Immature natural killer cell (primary cell): ENCODE results near the gene CEP41. TPM values are rescaled to one million over a fixed set of nuclear protein-coding genes. Genes with fewer than 3 reads are reported as not detected.

Experiments used
- DNase-seq, 3 donors: peaks; one replicate each; pipeline ENCODE4 v3.0.0; 2022; ENCODE audit warnings: mixed read lengths in 1 of 3
- H3K27ac Mint-ChIP-seq, 6 donors: one replicate each; pipeline ENCODE4 v1.8.0; 2020; ENCODE audit warnings: mixed read lengths in 6 of 6, mild to moderate bottlenecking in 5 of 6, inconsistent platforms in 4 of 6, moderate library complexity in 3 of 6
- H3K27me3 Mint-ChIP-seq, 3 donors: one replicate each; pipeline ENCODE4 v1.8.0; 2020 to 2021; ENCODE audit warnings: low read depth in 3 of 3, mild to moderate bottlenecking in 3 of 3, mixed read lengths in 3 of 3, moderate library complexity in 3 of 3, inconsistent platforms in 1 of 3
- H3K36me3 Mint-ChIP-seq, 3 donors: one replicate each; pipeline ENCODE4 v1.8.0; 2020; ENCODE audit warnings: mixed read lengths in 3 of 3, inconsistent platforms in 2 of 3, mild to moderate bottlenecking in 2 of 3
- H3K4me1 Mint-ChIP-seq, 2 donors: one replicate each; pipeline ENCODE4 v1.8.0; 2020; ENCODE audit warnings: inconsistent platforms in 2 of 2, mild to moderate bottlenecking in 2 of 2, mixed read lengths in 2 of 2, moderate library complexity in 1 of 2
- H3K4me3 Mint-ChIP-seq, 5 donors: one replicate each; pipeline ENCODE4 v1.8.0; 2020; ENCODE audit warnings: mild to moderate bottlenecking in 5 of 5, mixed read lengths in 5 of 5, inconsistent platforms in 3 of 5, moderate library complexity in 3 of 5
- H3K9me3 Mint-ChIP-seq, 6 donors: one replicate each; pipeline ENCODE4 v1.8.0; 2020; ENCODE audit warnings: mild to moderate bottlenecking in 6 of 6, mixed read lengths in 6 of 6, inconsistent platforms in 4 of 6, moderate library complexity in 3 of 6
- polyA plus RNA-seq, 3 donors: library from polyadenylated mRNA; unstranded; fragments of 300-500 nt; fragmentation: Illumina TruSeq; gene quantifications; one replicate each; pipeline ENCODE4 v1.2.3, GENCODE V29; 2021

The CEP41 gene
- polyA plus RNA-seq, 3 donors from 2014 or later, result 17.9 to 22.4 (median 20.8) TPM

DNA sequence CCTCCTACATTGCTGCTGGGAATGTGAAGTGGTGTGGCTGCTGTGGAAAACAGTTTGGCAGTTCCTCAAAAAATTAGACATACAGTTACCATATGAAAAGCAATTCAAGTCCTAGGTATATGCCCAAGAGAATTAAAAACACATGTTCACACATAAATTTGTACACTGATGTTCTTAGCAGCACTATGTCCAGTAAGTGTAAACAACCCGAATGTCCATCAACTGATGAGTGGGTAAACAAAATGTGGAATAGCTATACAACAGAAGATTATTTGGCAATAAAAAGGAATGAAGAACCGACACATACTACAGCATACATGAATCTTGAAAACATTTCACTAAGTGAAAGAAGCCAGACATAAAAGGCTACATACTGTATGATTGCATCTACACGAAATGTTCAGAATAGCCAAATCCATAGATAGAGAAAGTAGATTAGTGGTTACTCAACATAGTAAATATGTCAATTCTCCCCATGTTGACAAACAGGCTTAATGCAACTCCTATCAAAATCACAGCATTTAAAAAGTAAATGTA is 17.2 kb downstream of the CEP41 start:
- Mint-ChIP-seq H3K4me1 (peaks cover 7 to 11% of the 10 kb centered on the region in 2 donors), H3K27ac (no peak overlapping the region), H3K36me3 (peaks cover 0 to 17% (median 8%) of the 10 kb centered on the region in 3 donors), H3K27me3 (peaks cover 0 to 1% (median 0%) of the 10 kb centered on the region in 3 donors), H3K4me3 (no peak overlapping the region), H3K9me3 (no peaks in the 10 kb centered on the region)
- DNase-seq, result no peak

- peaks cover 22 to 27% of the 10 kb centered on the region in 2 donors for H3K4me1 Mint-ChIP-seq
- no peak overlapping the region for H3K4me3 Mint-ChIP-seq
- no peak for DNase-seq
- no peaks in the 10 kb centered on the region for H3K9me3 Mint-ChIP-seq
- no peaks in the 10 kb centered on the region for H3K27me3 Mint-ChIP-seq
- no peak overlapping the region for H3K27ac Mint-ChIP-seq
- peaks cover 0 to 17% (median 8%) of the 10 kb centered on the region in 3 donors for H3K36me3 Mint-ChIP-seq
These were observed 19.1 kb downstream of the CEP41 start for GRCh38 chr7:130421684-130422083.

DNA sequence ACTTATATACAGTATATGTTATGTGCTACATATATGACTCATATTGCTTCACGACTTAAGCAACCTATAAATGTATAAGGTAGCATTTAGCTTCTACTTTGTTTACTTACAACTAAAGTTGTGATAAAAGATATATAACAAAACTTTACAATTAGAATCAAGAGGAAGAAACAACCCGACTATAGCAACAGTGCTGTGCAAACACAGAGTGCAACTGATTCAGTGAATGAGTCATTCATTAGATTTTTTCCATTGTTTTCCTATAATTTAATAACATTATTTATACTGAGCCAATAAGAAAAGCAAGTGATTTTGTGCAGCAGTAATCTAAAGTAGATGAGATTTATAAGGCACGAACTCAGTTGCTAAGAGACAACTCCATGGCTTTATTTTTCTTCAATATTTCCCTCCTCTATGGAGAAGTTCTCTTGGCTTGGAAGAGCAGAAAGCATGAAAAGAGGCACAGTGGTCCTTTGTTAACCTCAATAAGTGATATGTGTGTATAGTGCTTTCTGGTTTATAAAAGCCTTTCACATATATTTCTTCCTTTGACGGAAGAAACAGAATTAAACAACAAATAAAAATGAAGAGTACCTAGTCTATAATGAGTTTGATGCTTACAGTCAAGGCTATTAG is 19.8 kb downstream of the CEP41 start:
- Mint-ChIP-seq H3K9me3 (no peaks in the 10 kb centered on the region), H3K36me3 (peaks cover 0 to 17% (median 8%) of the 10 kb centered on the region in 3 donors), H3K27ac (no peak overlapping the region), H3K27me3 (no peaks in the 10 kb centered on the region), H3K4me1 (peaks cover 28 to 30% of the 10 kb centered on the region in 2 donors), H3K4me3 (no peak overlapping the region)
- no peak for DNase-seq

GRCh38 chr7:130419658-130420057 is 21.2 kb downstream of the CEP41 start:
- Mint-ChIP-seq H3K4me3 (peak overlapping the region in 1 of 5 donors; percentile 12), H3K36me3 (peaks cover 0 to 9% (median 1%) of the 10 kb centered on the region in 3 donors), H3K27ac (peak overlapping the region in 2 of 6 donors; percentile 0 to 16), H3K9me3 (no peaks in the 10 kb centered on the region), H3K4me1 (peaks cover 39 to 42% of the 10 kb centered on the region in 2 donors), H3K27me3 (peaks cover 0 to 1% (median 0%) of the 10 kb centered on the region in 3 donors)
- no peak for DNase-seq

DNA sequence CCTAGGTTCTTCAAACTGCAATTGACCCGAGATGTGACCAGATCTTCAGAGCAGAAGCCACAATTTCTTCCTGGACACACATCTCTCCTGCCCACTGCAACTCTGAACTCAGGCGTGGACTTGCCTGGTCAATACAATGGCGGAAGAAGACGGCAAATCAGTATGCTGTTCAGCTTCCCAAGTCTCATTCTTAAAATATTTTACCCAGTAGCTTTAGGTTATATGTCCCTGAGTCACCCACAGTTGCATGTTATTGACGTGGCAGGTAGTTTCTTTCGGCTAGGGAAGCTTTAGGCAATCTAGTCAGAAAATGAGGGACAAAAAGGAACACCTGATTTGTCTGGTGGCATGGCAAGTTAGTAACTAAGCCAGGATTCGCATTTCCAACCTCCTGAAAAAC is 22.5 kb downstream of the CEP41 start:
- Mint-ChIP-seq H3K27me3 (peaks cover 0 to 1% (median 0%) of the 10 kb centered on the region in 3 donors), H3K36me3 (peaks cover 0 to 8% (median 0%) of the 10 kb centered on the region in 3 donors), H3K4me3 (no peak overlapping the region), H3K4me1 (peaks cover 44 to 54% of the 10 kb centered on the region in 2 donors), H3K27ac (no peak overlapping the region), H3K9me3 (no peaks in the 10 kb centered on the region)
- DNase-seq, result no peak

- no peak for DNase-seq
- Mint-ChIP-seq H3K9me3 (no peaks in the 10 kb centered on the region), H3K4me1 (peaks cover 44 to 53% of the 10 kb centered on the region in 2 donors), H3K27me3 (peaks cover 0 to 1% (median 0%) of the 10 kb centered on the region in 3 donors), H3K36me3 (peaks cover 0 to 8% (median 0%) of the 10 kb centered on the region in 3 donors), H3K4me3 (peak overlapping the region in 4 of 5 donors; percentile 1 to 59 (median 46)), H3K27ac (peak overlapping the region; percentile 5 to 81 (median 53))
These were observed 23.6 kb downstream of the CEP41 start for GRCh38 chr7:130417213-130417612.

- DNase-seq, result peak in 1 of 3 donors; percentile 13
- peaks cover 44 to 53% of the 10 kb centered on the region in 2 donors for H3K4me1 Mint-ChIP-seq
- peaks cover 6 to 8% (median 7%) of the 10 kb centered on the region in 3 donors for H3K36me3 Mint-ChIP-seq
- H3K27me3 Mint-ChIP-seq, result peaks cover 0 to 1% (median 0%) of the 10 kb centered on the region in 3 donors
- no peaks in the 10 kb centered on the region for H3K9me3 Mint-ChIP-seq
- H3K4me3 Mint-ChIP-seq, result peak overlapping the region in 4 of 5 donors; percentile 1 to 64 (median 53)
- H3K27ac Mint-ChIP-seq, result peak overlapping the region in 2 of 6 donors; percentile 43 to 47
These were observed 25.8 kb downstream of the CEP41 start for GRCh38 chr7:130415006-130415405.

GRCh38 chr7:130413201-130413600 is 27.6 kb downstream of the CEP41 start:
- H3K27ac Mint-ChIP-seq, result no peak overlapping the region
- H3K9me3 Mint-ChIP-seq, result no peaks in the 10 kb centered on the region
- peaks cover 37 to 45% of the 10 kb centered on the region in 2 donors for H3K4me1 Mint-ChIP-seq
- H3K4me3 Mint-ChIP-seq, result no peak overlapping the region
- no peak for DNase-seq
- peaks cover 0 to 1% (median 0%) of the 10 kb centered on the region in 3 donors for H3K27me3 Mint-ChIP-seq
- peaks cover 6 to 15% (median 7%) of the 10 kb centered on the region in 3 donors for H3K36me3 Mint-ChIP-seq

- Mint-ChIP-seq H3K36me3 (peaks cover 6 to 18% (median 7%) of the 10 kb centered on the region in 3 donors), H3K4me3 (no peak overlapping the region), H3K27ac (no peak overlapping the region), H3K9me3 (no peaks in the 10 kb centered on the region), H3K27me3 (peaks cover 0 to 1% (median 0%) of the 10 kb centered on the region in 3 donors), H3K4me1 (peaks cover 15 to 23% of the 10 kb centered on the region in 2 donors)
- no peak for DNase-seq
These were observed 29.8 kb downstream of the CEP41 start for GRCh38 chr7:130410868-130411541.

DNA sequence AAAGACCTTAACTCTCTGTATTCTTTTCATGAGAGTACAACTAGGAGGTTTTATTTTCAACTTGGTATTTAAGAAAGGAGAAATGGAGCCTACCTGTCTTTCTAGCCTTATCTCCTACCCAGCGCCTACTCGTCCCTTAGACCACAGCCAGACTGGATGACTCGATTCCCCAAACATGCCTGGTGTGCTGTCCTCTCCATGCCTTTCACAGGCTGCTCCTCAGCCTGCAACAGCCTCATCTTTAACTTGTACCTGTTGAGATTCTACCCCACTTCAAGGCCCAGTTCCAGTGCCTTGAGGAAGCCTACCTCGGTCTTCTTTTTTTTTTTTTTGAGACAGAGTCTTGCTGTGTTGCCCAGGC is 31.1 kb downstream of the CEP41 start:
- Mint-ChIP-seq H3K36me3 (peaks cover 6 to 18% (median 10%) of the 10 kb centered on the region in 3 donors), H3K4me3 (no peak overlapping the region), H3K4me1 (peaks cover 5 to 12% of the 10 kb centered on the region in 2 donors), H3K9me3 (no peaks in the 10 kb centered on the region), H3K27ac (no peak overlapping the region), H3K27me3 (no peaks in the 10 kb centered on the region)
- DNase-seq, result no peak

DNA sequence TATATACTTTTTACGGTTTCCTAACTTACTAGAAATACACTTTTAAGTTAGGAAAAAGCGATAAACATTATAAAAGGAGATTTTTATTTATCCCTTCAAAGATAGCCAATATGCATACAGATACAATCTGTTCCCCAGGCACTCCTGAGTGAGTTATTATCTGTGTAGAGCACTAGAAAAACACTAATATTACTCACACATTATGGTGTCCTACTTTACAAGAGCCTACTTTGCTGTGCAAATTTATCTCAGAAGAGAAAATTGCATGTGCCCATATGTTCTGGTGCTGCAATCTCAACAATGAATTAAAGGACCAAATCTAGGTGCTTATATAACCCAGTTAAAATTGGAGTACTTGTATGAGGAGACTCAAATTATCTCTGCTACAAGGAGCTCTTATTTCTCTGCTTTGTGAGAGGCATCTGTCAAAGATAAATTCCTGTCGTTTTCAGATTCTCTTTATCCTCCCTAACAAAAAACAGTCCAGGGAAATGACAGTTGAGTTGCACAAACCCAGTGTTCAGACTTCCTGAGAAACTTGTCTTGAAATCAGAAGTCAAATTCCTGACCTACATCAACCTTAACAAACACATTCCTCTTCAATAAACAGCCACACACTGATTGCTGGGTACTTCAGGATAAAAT is 31.6 kb downstream of the CEP41 start:
- no peaks in the 10 kb centered on the region for H3K27me3 Mint-ChIP-seq
- H3K4me1 Mint-ChIP-seq, result peaks cover 0 to 7% of the 10 kb centered on the region in 2 donors
- H3K36me3 Mint-ChIP-seq, result peaks cover 6 to 20% (median 12%) of the 10 kb centered on the region in 3 donors
- H3K9me3 Mint-ChIP-seq, result no peaks in the 10 kb centered on the region
- no peak overlapping the region for H3K4me3 Mint-ChIP-seq
- no peak for DNase-seq
- H3K27ac Mint-ChIP-seq, result no peak overlapping the region

- peaks cover 5 to 28% (median 21%) of the 10 kb centered on the region in 3 donors for H3K36me3 Mint-ChIP-seq
- no peak for DNase-seq
- peaks cover 0 to 3% of the 10 kb centered on the region in 2 donors for H3K4me1 Mint-ChIP-seq
- no peaks in the 10 kb centered on the region for H3K27me3 Mint-ChIP-seq
- no peak overlapping the region for H3K4me3 Mint-ChIP-seq
- H3K27ac Mint-ChIP-seq, result no peak overlapping the region
- no peaks in the 10 kb centered on the region for H3K9me3 Mint-ChIP-seq
These were observed 35.8 kb downstream of the CEP41 start for GRCh38 chr7:130405003-130405402.

DNA sequence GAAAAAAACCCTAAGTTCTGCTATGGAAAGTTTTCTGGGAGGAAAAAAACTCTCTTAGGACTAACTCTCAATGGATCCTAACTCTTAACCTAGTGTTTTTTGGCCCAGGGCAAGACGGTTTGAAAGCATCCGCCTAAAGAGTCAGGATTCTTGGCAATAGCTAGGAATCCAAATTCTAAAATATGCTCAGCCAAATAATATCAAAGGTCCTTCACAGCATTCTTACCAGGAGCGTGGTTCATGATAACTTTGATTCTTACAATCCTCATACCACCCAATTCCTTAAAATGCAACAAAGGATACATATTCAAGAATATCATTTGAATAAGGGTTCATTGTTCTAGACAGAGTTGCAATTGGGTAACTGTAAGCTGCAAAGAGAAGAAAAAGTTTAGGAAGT is 39.2 kb downstream of the CEP41 start:
- H3K27me3 Mint-ChIP-seq, result peaks cover 0 to 3% (median 0%) of the 10 kb centered on the region in 3 donors
- H3K4me1 Mint-ChIP-seq, result peaks cover 0 to 3% of the 10 kb centered on the region in 2 donors
- H3K36me3 Mint-ChIP-seq, result peaks cover 5 to 37% (median 31%) of the 10 kb centered on the region in 3 donors

More for the DNA sequence above, 39.2 kb downstream of the CEP41 start:
- Mint-ChIP-seq H3K9me3 (no peaks in the 10 kb centered on the region), H3K27ac (no peak overlapping the region), H3K4me3 (no peak overlapping the region)
- DNase-seq, result no peak
